ENCODE data around the gene MEIS2.

The MEIS2 gene

DNA sequence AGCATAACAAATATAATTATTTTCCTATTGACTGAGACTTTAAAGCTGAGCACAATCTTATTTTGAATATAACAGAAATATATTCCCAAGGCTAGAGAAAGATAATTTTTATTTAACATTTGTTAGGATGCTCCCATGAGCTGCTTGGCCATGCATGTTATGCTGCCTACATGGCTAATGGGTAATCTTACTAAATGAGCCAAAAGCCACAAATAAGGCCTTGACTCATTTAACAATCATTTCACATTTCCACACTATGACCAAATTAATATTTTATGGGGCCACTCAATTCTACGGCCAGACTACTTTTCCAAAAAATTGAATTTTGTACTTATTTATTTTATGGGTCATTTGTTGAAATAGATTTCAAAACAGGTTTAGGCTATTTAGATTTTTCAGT is 141.7 kb downstream of the MEIS2 start:
- no peak for DNase-seq

DNA sequence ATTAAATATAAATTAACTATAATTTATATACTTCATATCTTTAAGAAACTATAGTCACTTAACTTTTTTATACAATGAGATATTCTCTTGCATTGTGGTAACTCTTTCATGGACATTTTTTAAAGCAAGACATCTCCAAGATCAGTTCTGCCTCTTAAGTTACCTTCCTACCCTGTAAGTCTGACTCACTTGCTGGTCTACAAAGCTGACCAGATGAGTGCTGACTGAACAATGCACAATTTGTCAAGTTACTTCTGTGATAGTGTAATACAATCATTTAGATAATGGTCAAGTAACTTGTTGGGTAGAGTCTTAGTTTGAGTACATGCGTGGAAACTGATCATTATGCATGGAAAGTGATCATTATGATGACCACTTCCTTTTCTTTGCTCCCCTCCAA is 145.9 kb downstream of the MEIS2 start:
- DNase-seq, result no peak

DNA sequence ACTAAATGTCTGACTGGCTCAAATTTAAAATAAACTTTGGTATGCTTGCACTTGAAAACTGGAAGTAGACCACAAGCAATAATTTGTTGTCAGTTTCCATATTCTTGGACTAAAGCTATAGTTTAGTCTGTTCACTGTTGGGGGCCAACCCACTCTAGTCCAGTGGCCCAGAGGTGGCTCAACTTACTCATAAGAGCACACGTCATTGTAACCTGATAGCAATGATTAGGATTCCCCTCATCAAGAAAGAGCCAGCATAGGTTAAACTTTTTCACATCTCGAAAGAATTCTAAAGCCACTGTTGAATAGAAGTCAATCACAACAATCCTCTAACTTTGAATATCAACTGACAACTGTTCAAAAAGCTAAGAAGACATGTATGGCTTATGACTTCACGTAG is 147.0 kb downstream of the MEIS2 start:
- no peak for DNase-seq

DNA sequence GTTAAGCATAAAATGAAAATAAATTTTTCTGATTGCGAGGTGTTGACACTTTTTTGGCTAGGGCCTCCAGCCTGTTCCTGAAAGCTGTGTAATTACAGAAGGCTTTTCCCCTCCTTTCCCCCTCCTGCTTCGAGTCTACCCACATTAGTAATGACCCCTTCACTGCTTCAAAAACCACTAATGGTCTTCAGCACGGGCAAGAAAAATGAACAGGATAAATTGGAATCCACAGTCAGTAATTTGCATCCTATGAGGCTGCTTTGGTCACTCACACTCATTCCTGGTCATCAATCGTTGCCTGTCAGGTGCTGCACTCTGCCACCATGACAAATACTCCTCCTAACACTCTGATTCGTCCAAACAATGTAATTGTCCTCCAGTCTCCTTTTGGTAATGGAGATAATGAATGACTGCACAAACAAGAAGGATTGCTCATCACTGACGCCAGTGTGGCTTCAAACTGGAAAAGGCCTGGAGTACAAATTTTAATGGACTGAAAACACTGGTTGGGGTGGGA is 148.6 kb downstream of the MEIS2 start:
- no peak for DNase-seq

DNA sequence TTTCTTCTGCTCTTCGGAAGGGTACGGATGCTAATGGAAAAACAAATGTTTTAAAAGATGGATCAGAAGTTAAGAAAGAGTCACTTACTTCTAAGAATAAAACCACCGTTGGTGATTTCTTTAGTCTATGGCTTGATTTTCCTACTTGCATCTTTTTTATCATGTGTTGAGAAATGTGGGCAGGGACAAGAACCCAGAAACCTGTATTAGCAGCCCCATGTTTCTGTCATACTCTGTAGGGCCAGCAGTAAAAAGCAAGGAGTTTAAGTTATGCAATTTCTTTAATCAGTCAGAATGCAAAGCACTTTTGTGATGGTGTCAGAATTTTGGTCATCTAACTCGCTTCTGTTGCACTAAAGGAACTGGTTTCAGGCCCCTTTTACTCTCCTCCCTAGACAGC is 150.0 kb downstream of the MEIS2 start:
- no peak for DNase-seq

DNA sequence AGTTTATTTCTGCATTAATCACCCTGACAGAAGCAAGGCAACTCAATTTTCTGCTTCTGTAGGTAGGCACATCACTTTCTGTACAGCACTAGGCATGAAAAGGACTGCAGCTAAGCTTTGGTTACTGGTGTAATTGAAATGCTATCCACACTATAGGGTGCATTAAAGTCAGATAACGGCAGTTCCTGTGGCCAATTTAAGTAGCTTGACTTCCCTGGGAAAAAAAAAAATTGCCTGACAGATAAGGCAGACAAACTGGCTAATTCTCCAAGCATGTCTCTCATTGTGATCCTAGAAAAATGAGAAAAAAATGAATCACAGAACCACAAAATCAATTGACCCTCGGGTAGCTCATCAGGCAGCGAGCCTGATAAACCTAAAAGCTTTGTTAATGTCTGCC is 151.4 kb downstream of the MEIS2 start:
- DNase-seq, result no peak

DNA sequence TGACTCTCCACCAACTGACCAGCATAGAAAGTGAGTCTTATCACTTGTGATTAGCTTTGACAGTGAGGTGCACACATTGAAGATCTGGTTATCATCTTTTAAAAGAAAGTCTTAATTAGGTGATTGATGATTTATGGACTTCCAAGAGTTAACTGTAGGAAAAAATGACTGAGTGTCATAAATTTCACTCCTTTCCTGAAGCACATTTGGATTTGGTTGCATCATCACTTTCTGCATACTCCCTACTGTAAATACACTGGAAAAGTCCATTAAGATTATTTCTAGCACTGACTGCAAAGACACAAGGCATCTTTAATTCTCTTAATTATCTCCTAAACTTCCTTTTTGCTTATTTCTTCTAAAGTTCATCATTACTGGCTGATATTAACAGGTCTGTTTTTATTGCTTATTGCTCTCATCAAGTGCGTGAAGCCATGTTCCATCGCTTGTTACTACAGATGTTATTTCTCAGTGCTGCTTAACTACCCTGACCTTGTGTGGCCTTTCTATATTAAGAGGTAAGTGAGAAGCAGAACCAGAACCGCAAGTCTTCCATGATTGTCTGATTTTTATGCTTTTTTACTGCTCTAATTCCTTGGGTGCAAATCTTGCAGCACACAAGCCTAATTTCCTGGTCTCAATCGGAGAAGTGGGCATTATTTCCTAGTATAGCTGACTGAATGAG is 153.2 kb downstream of the MEIS2 start:
- no peak for DNase-seq

DNA sequence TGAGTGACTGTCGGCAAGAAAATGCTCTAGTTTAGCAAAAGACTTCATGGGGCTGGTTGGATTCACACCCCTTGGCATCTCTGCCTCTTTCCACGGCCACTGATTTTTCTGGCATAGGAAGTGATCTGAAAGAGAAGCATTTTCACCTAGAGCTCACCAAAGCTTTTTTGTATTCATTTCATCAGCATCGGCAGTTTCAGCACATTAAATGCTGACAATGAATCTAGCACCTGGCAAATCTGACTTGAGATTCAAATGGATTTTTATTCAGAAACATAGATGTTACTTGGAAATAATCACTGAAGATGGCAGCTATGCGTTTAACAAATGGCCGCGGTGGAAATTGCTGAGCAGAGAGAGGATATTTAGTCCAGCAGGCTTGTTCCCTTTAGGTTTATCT is 155.9 kb downstream of the MEIS2 start:
- DNase-seq, result no peak

DNA sequence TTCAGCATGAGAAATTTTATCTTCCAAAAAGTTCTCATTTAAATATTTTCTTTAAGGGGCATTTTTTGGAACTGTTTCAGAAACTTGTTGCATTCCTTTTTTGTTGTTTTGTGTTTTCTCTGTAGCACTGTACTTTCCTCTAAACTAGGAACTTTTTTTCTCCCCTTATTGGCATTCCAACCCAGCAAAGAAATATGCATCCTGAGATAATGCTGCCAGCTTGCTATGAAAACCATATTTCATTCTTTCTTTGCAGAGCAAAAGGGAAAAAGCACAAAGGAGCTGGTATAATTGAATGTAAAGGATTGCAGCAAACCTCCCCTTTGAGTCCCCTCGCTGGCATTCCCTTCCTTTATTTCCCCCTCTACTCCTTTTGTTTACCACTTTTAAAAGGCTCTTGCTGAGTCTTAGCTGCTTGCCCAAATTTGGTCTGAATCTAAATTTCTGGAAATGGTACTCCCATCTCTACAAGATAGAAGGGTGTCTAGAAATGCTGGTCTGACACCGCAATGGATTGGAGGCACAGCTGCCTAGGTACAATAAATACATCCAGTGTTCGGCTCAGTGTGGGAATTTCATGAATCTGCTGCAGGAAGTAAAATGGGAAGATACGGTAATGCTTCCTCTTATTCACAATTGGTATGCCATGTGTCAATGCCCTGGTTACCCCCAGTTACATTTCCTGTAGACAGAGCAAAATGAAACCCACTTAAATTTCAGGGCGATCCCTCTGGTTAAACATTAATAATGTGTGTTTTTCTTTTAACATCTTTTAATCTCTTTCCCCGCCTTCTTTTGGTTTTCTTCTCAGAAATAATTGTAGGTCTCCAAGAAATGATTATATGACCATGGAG is 156.6 kb downstream of the MEIS2 start:
- DNase-seq, result no peak

DNA sequence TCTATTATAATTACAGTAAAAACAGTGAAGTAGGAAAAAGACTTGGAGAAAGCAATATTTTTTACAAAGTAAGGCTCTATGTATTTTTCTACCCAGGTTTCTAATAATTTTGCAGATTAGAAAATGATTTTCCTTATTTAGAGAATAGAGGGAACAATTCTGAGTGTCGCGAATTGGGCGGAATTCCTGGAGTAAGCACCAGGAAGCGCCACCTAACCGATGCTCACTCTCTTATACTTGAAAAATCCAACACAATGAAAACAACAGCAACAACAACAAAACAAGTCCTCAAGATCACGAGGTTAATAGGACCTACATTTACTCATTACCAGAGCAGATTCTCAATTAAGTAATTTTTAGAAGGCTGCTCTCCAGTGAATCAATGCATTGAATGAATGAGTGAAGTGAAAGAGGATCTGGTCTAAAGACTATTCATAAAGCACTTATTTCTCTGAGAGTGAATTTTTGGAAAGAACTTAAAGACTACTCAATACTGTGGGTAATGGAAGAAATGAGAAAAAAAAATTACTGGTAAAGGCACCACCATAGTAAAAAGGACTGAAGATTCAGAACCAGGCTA is 158.0 kb downstream of the MEIS2 start:
- DNase-seq, result no peak

DNA sequence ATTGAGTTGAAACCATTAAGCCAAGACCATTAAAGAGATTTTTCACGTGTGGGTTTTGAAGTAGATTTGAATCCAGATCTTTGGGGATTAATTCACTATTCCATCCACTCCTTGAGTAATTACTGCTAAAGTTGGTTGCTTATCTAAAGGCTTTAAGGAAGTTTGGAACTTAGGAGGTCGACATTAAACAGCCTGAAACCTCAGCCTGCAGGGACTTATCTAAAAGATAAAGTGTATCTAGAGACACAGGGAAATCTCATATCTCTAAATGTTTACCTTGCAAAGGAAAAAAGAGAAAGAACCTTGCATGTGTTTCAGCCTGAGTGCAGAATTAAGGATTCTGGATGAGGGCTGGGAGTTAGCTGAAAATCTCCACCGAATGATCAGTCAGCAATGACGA is 158.6 kb downstream of the MEIS2 start:
- no peak for DNase-seq

DNA sequence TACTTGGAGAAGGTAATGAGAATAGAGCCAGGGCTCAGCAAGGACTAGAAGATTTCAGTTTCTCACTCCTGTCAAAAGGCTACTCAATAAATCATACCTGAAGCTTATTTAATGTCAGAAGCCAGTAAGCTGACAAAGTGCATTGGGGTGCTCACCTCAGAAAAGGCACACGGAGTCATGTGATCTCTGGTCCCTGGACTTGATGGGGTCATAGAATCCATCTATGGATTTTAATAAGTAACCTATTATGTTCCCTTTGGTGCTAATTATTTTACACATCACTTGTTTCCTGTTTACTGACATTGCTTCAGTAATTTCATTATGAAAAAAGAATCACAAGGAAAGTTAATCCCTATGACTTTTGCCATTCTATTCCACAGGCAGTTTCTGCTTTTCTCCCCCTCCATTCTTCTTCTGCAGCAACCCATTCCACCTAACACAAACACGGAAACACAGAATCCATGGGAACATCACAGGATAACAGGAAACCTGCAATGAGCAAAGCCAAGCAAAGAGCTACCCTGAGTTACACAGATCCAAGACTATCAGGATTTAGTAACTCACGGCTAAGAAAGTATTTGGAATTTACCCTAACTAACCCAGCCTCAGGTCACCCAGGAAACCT is 159.6 kb downstream of the MEIS2 start:
- no peak for DNase-seq

DNA sequence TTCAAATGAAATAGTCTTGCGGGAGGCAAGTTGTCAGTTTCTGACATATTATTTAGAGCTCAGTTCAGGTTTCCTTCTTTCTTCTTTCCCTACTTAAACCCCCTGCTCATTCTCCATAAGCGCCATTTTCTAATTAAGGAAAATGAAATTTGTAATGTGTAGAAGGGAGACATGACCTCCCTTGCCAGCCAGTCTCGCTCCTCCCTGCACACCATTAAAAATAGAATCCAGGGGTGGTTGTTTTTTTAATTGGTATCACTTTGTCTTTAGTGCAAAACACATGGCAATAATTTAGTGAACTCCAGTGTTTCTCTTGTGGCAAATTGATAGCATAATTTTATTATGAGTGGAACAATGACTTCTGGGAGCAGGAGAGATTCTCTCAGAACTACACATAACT is 160.1 kb downstream of the MEIS2 start:
- DNase-seq, result no peak

DNA sequence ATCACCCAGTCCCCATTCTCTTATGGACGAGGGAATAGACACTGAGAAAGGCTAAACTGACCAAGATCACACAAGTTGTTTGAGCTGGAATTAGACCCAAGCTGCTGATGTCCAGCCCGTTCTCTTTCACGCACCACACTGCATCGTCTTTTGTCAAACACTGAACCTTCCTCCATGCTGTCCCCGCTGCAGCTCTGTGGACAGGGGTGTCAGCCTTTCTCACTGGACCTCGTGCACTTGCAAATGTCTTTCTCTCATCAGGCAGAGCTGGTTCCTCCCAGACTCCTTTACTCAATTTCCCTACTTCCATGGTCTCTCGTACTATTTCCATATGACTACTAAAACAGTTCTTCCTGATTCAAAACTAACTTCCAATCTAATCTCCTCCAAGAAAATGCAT is 161.6 kb downstream of the MEIS2 start:
- no peak for DNase-seq

DNA sequence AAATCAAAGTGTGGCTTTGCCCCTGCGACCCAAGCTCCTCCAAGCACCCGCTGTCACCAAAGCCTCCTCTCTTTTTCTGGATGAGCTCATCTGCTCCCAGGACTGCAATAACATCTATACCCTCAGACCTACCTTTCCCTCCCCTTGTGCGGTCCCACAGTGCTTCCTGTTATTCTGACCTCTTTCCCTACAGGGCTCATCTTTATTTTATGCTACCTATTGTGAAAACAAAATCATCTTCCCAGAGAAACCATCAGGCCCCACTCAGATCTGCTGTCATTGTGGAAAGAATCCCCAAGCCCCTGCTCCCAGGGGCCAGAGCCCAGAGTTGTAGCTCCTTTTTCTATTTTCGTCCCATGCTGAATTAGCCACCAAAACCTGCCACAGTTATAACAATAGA is 162.2 kb downstream of the MEIS2 start:
- DNase-seq, result no peak

DNA sequence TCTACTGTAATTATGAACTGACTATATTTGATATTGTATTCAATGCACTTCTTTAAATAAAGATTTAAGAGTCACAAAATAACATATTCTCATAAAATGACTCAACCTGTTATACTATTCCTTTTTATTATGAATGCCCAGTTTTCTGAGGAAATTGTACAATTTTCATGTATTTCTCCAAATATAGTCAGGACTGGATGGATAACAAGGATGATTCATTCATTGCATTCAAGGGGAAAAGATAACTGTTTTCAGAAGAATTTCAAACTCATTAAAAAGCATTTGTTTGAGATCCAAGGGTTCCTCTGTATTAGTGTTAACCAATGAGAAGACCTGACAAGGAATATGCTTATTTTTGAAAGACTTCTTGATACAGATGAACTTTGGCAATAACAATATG is 163.7 kb downstream of the MEIS2 start:
- no peak for DNase-seq

DNA sequence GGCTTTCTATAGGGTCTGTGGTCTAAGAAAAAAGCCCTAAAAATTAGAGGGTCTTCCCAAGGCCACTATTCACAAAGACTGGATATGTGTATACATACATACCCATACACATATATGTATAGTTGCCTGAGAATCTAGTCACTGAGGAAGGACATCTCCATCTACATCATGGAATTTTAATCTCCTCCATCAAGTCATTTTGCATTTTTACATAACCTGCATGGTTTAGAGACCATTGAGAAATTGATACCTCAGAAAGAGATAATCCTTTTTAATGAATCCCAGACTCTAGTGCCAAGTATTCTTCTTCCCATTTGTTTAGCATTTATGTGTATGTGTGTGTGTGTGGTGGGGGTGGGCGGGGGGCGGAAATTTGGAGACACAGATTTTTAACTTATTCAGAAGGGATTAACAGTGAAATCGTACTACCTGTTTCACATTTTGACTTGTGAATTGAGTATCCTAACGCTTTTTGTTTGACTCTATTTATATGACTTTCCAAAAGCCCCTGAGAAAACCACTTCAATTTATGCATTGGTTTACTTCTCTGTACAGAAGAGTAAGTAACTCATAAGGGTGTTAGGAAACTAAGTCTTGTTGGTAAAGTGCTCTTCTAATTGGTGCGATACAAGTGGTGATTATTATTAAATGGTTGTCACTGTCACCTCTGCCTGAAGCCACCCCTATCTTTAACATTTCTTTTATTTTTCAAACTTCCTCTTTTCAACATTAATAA is 166.9 kb downstream of the MEIS2 start:
- DNase-seq, result no peak

DNA sequence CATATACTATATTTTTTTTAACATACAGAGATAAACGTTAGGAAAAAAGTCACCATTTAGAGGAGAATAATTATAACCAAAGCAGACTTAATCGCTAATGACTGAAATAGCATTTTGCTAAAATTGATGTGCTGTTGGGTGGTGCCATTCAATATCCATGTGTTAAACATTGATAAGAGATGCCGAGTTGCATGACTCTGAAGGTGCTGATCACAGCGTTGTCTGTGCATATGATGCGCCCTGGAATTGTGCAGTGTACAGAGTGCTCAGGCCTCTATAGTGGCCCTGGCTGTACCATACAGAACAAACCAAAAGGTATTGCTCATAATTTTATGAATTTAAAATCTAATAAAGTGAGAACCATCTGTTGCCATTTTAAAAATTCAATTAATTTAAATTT is 168.3 kb downstream of the MEIS2 start:
- no peak for DNase-seq

DNA sequence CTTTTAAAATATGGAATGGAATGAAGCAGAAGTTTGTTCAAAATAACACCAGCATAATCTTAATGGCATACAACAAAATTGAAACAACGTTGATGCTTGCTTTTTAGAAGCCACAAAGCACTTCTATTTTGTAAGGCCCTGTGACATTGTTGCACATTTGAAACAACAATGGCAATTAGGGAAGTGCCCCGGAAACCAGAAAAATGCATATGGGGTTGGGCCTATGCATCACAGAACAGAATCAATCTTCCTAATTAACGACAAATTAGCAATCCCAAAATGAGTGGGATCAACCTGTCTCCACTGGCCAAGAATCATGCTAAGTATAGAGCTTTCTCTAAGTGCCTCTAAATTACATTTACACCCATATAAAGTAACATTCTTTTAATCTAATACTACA is 168.9 kb downstream of the MEIS2 start:
- no peak for DNase-seq

DNA sequence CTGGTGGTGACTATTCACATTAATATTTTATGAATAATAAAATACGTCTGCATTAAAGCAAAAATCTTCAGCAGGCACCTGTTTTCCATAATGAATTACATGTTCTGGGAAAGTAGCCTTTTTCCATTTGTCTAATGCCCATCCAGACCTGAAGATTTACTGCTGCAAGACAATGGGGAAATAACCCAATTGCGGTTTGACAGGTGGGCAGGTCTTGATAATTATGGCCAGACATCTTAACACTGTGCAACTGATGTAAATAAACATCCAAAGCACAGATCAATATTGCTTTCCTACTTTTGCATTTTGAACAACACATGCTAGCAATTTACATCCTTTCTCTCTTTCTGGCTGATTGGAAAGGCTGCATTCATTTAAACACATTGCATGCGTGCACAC is 173.9 kb downstream of the MEIS2 start:
- no peak for DNase-seq

DNA sequence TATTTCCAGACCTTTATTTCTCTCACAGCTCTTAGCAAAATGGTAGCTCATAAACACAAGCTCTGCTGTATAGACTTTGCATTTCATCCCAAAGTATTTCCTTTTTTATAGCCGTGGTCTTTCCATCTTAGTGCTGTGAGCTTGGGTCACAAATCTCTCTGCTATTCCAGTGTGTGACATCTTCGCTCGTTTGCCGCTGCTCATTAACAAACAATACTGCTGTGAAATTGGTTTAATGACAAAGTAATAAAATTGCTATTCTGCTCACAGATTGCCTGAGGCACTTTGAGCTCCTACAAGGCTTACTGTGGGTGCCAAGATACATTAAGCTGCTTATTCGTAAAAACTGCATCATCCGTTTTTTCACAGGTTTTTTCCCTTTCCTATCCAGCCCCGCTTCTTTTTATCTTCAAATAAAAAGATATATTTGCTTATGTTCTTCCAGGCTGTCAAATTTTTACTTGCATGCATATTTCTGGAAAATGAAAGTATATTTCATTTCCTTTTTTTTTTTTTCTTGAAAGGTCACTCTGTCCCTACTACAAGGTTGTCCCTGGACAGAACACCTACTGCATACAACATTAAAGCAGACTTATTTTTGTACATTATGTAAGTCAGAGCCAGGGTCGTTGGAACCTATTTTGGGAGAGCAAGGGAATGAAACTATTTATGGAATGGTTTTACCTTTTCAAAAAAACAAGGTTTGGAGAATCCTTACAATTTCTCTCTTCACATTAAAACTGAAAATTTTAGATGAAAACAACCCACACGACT is 174.5 kb downstream of the MEIS2 start:
- no peak for DNase-seq

DNA sequence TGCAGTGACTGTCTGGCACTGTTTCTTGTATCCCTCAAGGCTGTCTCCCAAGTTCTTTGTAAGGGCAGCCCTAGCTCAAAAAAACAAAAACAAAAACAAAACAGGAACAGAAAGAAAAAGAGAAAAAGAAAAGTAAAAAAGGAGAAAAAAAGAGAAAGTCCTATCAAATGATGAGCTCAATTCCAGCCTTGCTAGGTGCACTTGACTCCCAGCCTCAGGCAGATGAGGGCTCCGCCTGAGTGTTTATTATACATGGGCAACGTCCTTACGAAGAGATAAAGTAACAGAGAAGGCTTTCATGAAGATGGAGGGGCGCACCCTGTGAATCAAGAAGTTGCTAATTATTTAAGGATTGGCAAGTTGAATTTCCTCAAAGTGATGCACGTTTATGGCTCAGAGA is 175.3 kb downstream of the MEIS2 start:
- DNase-seq, result no peak
